DMS114 treated with DMSO at 0.1 percent for 48 hours (cell line): ENCODE results near the gene ETNK2.
"Not testable (repeated sequence)": the region's sequence is repeated elsewhere in the genome, so short reads cannot be mapped to it uniquely, and the experiment has no call there.

ENCODE experiments used
- DNase-seq: peaks from one replicate; lab custom pipeline; 2025; ENCODE audit not compliant: unreplicated experiment; lab: John Stamatoyannopoulos, UW

The ETNK2 gene

DNA sequence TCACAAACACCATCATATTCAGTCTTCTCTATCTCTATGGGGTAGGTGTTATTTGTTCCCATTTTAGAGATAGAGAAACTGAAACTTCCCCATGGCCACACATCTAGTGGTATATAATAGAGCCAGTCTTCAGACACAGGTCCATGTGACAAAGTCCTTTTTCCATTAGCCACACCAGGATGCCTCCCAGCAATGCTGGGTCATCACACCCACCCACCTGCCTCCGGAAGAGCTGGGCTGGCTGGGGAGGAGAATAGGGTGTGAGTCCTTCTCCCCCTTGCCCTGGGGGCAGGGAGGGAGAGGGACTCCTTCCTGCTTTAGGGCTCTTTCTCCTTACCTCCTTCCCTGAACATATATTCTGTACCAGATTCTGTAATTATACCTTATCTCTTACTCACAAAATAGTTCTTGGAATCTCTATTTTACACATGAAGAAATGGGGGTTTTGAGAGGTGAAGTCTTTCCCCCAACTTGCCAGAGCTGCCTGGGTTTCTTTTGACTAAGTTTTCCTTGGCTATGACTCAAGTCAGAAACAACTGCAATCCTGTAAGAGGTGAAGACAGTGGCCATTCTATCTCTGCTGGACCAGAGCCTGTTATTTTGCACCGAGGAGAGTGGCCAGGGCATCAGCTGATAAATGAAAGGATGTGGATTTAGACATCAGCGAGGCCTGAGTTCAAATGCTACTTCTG is 49.0 kb downstream of the ETNK2 start:
- no peak for DNase-seq

DNA sequence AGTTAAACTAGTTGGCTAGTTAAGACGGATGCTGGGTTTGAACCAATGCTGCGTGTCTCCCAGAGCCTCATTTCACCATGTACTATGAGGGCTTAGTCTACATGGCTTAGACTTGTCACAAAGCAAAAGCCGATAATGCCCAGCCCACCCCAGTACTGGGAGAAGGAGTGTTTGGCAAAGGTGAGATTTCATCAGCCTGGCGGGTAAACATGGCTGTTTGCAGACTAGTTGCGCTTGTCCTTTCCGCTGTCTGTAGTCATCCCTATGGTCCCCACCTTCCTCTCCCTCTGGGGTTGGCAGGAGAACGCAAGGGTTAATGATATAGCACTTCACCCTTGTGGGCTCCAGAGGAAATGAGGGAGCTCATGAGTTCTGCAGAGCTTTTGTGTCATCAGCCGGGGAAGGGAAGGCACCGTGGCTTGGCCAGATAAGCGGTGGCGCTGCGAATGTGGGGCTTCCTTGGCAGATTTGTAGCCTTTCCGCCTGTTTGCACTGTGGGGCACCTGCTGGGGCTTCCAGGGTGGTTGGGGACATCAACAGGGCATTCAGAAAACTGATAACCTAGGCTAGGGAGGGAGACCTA is 49.7 kb downstream of the ETNK2 start:
- no peak for DNase-seq

DNA sequence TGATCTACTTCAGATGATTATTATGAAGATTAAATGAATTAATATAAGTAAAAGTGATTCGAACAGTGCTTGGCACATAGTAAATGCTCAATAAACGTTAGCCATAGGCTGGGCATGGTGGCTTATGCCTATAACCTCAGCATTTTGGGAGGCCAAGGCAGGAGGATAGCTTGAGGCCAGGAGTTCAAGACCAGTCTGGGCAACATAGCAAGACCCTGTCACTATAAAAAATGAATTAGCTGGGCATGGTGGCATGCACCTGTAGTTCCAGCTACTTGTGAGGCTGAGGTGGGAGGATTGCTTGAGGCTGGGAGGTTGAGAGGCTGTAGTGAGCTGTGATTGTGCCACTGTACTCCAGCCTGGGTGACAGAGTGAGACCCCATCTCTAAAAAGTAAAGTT is 52.1 kb downstream of the ETNK2 start:
- DNase-seq: not testable (repeated sequence)

DNA sequence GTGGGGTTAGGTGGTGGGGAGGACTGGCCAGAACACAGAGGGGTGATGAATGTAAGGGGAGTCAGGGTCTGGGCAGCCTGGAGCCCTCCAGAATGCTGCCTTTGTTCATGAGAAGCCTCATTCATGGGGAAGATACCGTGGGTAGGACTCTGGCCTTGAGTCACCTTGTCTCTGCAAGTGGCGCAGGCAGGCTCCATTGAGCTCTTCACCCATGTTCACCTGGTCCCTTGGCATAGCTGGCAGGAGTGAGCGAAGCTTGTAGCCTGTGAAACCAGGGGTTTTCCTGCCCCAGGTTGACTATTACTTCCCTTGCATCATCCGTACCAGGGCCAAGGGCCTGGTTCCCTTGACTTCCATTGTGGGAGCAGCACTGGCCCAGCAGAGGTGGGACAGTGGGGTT is 53.2 kb downstream of the ETNK2 start:
- DNase-seq: no peak

DNA sequence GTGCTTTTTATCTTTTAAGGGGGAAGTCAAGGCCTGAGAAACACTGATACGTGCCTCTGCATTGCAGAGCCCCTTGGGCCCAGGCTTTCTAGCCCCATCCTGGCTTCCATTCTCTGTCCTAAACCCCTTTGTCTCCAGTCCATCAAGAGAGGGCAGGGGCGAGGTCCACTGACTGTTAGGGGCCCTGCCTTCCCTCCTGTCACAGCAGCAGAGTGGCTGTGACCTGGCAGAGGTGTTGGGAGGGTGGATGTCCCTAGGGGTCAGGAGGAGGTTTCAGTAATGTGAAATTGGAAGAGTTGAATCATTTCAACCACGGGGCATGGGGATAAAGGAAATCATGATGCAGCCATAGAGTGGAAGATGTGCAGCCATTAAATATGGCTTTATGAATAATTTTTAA is 54.9 kb downstream of the ETNK2 start:
- DNase-seq: no peak

DNA sequence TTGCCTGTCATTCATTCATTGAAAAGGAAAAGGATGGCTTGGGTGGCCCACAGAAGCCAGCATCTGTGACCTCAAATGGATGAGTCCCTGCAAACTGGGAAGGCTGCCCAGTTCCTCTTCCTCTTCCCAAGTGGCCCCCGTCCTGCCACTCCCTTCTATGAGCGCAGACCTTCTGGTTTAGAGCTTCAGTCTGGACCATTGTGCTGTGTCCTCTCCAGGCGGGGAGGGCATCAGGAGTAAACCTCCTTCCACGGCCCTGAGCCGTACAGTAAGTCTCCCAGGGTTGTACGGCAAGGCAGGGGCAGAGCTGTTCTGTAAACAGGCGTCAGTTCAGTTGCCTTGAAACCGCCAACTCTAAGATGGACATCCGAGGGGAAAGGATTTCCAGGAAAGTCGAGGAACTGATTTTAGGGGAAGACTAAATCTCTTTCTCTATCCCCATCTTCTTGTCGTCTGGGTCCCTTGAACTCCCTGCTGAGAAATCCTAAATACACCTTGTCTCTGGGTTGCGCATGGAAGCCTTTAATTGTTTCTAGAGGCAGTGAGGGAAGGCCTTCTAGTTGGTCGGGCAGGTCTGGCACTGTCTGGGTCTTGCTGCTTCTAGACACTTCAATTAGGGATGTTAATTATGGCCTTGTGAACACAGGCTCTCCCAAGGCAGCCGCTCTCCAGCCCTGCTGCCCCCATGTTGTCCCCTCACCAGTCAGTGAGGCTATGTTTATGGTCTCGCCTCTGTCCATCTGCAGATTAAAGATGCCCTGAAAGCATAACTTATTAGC is 56.8 kb downstream of the ETNK2 start:
- DNase-seq: no peak

DNA sequence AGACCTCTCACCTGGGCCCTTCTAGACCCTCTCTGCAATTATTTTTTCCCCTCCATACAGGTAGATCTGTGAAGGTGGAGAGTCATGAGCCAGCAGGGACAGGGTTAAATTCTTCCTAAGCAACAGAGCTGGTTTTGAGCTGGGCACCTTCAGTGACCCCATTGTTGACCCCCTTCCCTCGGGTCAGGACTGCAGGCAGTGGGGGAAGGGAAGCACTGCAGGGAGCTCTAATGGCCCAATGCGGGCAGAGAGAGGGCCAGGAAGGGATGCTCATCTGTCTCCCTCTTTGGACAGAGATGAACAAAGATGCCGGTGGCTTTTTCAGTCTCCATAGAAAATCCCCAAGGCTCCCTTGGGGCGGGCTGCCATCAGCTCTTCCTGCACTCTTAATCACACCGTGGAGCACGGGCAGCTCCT is 57.5 kb downstream of the ETNK2 start:
- no peak for DNase-seq

DNA sequence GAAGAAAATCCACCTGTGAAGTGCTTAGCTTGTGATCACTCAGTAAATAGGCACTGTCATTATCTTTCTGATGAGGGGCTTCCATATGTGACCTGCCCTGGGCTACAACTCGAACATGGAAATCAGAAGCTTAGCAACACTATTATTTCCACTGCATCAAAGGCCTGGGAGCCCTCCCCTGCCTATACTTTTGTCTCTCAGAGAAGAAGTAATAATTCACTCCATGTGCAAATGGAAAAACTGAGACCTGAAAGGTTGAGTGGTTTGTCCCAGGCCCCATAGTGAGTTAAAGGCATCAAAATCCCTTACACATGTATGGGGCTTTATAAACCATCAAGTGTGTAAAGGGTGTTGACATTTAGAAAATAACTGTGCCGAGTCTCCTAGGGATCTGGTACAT is 58.1 kb downstream of the ETNK2 start:
- no peak for DNase-seq

DNA sequence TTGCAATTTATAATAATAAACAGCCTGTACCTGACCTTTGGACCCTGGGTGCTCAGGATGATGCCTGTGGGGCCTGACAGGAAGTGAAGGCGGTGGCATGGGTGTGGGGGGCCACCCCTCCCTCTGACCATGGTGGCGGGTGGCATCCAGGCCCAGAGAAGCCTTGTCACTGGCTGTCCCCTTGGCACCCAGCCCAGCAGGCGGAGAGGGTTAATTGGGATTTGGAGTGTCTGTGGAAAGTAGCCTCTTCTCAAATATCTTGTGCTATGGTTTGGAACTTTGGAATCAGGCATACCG is 58.5 kb downstream of the ETNK2 start:
- DNase-seq: no peak

DNA sequence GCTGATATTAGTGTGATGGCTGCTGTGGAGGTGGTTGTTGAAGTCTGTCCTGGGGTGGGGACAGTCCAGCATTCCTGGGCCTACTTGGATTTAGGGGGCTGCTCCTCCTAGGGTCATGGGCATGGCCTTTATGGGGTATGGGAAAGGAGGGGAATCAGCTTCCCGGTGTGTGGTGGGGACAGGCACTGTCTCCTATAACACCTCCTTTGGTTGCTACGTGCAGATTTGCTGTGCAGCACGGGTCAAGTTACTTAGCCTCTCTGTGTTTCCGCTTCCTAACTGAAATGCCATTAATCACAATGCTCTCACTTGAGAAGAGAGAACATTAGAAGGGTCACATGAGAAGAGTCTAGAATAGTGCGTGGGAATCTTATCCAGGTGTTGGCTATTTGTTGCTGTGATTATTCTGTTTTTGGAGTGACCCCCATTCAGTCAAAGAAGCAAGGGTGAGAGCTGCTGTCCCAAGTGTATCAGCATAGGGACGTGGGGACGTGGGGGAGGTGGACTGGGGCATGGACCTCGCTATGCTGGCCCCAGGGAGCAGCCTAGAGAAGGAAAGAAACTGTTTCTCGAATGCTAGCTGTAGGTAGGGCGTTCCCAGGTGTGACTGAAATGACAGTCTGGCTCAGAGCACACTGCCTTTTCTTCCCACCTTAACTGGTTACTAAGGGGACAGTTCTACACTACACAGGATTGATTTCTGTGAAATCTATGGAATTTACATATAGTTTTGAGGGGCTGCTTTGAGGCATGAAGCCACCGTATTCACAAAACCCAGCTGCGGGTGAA is 59.0 kb downstream of the ETNK2 start:
- DNase-seq: no peak

DNA sequence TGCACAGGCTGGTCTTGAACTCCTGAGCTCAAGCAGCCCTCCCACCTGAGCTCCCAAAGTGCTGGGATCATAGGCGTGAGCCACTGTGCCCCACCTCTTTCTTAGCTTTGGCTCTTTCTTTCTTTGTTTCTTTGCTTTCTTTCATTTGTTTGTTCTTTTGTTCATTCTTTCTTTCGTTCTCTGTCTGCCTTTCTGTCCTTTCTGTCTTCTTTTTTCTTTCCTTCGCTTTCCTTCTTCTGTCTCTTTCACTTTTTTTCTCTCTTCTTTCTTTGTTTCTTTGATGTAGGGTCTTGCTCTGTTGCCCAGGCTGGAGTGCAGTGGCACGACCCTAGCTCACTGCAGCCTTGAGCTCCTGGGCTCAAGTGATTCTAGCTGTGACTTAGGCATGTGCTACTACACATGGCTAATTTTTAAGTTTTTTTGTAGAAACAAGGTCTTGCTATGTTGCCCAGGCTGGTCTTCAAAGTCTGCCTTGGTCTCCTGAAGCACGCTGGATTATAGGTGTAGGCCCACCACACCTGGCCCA is 60.0 kb downstream of the ETNK2 start:
- no peak for DNase-seq

DNA sequence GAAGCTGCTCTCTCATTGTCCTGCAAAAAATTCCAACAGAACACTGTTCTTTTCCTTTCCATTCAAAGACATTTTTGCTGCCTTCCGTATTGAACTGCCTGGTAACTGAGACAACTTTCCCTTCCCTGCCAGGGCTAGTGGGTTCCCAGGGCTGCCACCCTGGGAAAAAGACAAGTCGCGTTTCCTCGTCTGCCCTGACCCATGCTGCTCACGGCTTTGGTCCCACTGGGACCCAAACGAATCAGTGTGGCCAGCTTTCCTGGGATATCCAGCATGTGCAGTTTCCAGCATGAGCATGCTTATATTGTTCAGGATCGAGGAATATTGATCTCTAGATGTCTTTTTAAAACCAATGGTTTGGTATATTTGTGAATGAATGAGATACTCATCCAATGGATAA is 60.8 kb downstream of the ETNK2 start:
- DNase-seq: no peak

DNA sequence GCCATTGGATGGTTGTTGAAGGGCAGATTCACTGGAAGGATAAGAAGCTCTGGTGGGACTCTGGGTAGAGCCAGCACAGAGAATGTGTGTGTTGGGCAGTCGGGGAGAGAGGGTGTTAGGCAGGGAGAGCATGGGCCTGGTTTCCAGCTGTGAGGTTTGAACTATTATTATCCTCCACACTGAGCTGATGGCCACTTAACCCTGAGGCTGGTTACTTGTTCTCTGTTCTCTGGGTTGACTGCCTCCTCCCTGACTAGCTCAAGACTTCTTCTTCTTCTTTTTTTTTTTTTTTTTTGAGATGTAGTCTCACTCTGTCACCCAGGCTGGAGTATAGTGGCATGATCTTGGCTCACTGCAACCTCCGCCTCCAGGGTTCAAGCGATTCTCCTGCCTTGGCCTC is 61.7 kb downstream of the ETNK2 start:
- DNase-seq: not testable (repeated sequence)

DNA sequence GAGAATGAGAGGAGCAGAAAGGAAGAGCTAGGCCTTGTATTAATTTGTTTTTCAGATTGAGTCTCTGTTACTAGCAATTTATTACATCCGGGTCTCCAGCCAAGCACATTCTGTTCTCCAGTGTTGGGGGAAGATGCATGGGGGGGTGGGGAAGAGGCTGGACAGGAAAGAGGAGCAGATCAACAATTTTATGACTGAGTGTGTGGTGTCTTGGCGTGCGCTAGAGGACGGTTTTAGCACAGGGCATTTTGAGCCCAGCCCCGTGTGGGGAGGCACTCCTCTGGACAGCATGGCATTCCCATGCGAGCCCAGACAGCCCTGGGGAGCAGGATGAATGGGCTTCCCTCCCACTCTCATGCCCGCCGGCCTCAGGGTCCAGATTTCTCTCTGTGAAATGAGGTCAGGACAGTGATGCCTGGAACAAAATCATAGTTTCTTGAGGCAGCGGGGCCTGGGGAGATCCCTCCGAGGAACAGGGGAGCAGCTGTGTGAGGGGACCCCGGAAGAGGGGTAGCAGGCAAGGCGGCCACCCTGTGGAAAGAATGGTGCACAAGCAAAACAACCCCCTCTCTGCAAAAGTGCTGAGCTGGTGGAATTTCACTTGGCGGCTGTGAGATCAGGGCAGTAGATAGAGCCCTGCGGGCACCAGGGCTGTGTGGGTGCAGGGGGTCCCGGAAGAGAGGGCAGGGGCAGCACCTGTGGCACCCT is 62.6 kb downstream of the ETNK2 start:
- no peak for DNase-seq

DNA sequence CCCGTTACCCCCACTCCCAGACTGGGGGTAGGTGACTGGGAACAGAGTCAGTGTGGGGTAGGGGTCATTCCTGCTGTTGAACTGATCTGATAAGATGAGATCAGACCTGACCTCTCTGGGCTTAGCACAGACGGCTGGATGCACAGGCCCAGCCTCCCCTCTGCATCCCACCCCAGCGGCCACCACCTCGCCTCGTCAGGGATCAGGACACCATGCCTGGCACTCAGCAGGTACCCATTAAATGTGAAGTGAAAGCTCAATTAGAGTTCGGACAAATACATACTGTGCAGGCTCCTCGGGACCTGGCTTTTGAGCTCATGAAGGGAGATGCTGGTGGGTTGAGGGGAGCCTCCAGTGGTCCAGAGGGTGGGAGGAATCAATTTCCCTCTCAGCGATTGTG is 63.2 kb downstream of the ETNK2 start:
- DNase-seq: no peak

DNA sequence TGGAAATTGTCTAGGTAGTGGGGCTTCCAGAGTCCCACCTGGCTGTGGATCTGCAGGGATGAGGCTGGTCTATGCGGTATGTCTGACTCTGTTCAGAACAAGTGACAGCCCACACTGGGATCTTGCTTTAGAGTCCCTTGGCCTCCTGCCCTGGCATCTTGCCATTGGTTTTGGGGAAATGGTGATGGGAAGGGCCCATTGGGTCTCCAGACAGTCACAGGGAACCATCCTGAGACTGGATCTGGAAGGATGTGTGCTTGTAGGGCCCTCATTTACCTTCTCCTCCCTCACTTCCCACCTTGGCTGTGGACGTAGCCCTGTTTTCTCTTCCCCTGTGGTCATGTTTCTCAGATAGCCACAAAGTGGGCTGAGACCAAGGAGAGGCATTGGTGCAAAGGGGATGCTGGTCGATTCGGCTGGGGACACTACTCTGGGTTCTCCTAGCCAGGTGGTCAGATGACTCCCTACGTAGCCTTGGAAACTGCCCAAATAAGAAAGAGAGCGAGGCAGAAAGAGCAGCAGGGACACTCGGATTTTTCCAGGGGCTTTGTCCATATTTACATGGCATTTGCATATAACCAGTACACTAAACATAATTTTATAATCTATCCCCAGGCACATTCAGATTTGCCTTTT is 63.8 kb downstream of the ETNK2 start:
- no peak for DNase-seq

DNA sequence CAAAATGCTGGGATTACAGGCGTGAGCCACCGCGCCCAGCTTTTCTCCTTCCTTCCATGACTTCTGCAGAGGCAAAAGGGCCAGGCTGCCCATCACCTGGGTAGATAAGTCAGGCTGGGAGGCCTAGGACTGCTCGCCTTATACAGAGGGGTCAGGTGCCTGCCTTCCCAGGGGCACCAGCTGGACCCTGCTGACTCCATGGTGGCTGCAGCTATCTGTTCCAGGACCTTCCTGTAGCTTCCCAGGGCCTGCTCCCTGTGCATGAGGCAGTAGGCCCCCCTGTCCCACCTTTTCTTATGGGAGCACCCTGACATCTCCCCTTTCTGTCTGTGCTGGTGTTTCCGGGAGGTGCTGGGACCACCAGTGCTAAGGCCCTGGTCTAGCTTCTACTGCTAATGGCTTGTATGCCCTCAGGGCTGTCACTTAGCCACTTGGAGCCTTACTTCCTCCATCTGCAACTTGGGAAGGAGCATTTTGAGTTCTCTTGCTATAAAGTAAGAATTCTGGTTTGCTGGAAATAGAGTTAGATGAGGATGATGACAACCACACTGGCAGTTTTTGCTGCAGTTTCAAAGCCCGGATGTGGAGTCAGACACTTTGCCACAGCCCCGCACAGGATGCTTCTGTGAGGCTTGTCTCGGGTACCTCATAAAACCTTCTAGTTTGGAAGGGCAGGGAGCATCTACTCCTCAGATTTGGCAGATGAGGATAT is 64.5 kb downstream of the ETNK2 start:
- no peak for DNase-seq

DNA sequence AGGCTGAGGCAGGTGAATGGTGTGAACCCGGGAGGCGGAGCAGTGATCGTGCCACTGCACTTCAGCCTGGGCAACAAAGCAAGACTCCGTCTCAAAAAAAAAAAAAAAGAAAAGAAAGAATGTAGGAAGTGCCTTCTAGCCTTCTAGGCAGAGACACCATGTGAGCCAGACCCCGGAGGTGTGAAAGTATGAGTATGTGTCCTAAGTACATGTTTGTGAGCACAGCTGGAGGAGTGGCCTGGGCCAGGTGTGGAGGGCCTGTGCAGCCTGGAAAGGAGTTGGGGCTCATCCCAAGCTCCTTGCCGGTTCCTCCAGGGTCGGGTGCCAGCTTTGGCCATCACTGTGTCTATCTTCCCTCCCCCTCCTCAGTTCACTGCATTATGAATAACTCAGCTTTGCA is 66.0 kb downstream of the ETNK2 start:
- no peak for DNase-seq

DNA sequence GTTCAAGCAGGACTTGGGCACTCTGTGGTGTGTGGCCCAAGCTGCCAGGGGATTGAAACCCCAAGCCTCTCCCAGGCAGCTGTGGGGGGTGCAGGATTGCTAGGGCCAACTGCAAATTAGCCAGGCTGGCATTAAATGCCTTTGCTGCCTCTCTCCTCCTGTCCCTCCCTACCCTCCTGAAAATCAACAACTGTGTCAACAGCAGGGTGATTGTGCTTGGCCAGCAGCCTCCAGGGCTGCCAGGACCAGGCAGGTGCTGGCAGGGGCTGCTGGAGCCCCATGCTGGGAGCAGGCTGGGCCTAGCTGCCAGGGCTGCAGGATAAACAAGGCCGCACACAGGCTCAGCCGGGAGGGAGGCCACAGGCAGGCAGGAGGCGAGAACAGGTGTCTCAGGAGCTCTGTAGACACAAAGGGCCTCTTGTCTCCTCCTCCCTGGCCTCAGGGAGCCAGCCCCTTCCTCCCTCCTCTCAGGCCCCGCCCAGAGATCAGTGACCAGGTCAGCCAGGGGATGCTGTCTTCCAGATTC is 67.5 kb downstream of the ETNK2 start:
- DNase-seq: no peak

DNA sequence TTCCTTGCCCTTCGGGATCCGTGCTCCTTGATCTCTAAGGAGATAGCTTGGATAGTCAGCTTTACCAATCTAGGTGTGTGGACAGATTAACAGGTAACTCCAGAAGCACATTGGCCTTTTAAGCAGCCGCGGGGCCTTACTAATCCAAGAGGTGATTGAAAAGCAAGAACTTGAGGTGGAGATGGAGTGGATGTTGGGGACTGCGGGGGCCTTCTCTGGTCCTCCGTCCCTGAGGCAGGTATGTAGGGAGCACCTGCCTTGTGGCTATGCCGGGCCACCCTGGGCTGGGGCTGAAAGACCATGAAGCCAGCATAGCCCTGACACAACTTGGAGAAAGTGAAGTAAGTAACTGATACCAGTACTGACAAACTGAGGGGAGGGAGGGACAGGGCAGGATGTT is 68.4 kb downstream of the ETNK2 start:
- DNase-seq: no peak
